Measurements from ENCODE around the gene KTN1. TPM values are rescaled to one million over a fixed set of nuclear protein-coding genes. Genes with fewer than 3 reads are reported as not detected.
A peak's percentile ranks its signal among the peaks of the same experiment; 100 is the strongest.

KTN1 gene
- total and polyA plus RNA-seq, 7 experiments from 2014 or later: 20.3 to 131 (median 90.7) TPM

- H3K27me3 ChIP-seq (ENCODE audit: control insufficient read depth in 2 of 2, insufficient read depth in 2 of 2, low read length in 2 of 2): no peaks in the 10 kb centered on the region
- Mint-ChIP-seq H3K27me3 (no peaks in the 10 kb centered on the region), H3K4me1 (peaks cover 18 to 54% (median 36%) of the 10 kb centered on the region in 7 donors), H3K4me3 (no peak overlapping the region), H3K36me3 (no peaks in the 10 kb centered on the region), H3K9me3 (no peaks in the 10 kb centered on the region), H3K27ac (no peak overlapping the region)
- no peaks in the 10 kb centered on the region for H3K9me3 ChIP-seq (ENCODE audit: control insufficient read depth in 2 of 3, low read length in 3 of 3)
- ChIA-PET CTCF (no interaction called here), POLR2A (no interaction called here)
- H3K36me3 ChIP-seq (ENCODE audit: control insufficient read depth in 2 of 3, insufficient read depth in 3 of 3, low read length in 3 of 3): peaks cover 0 to 4% (median 0%) of the 10 kb centered on the region in 3 experiments
- no peak for DNase-seq
- H3K27ac ChIP-seq (ENCODE audit: low read depth, low read length): no peak overlapping the region
- intact Hi-C loops (cut with micrococcal nuclease): loop anchor here (5.0 to 10.0 kb wide), 3 partner anchors 33 to 559 kb away; partner anchors contain the start of genes FBXO34 (in 1 of the 2), SOCS4 (in 1 of the 2) and WDHD1 (in 1 of the 2)
- H3K4me3 ChIP-seq (ENCODE audit: low read length): no peak overlapping the region
- no peak for ATAC-seq
- peaks cover 26 to 36% of the 10 kb centered on the region in 2 donors for H3K4me1 ChIP-seq (ENCODE audit: control insufficient read depth in 2 of 2, insufficient read depth in 2 of 2, low read length in 2 of 2)
These were observed 4.0 kb downstream of the KTN1 start for GRCh38 chr14:55583942-55584468.

GRCh38 chr14:55585854-55586253 is 5.8 kb downstream of the KTN1 start:
- ATAC-seq (no peak), DNase-seq (no peak)
- Histone ChIP-seq H3K27me3 (ENCODE audit: control insufficient read depth in 2 of 2, insufficient read depth in 2 of 2, low read length in 2 of 2) (no peaks in the 10 kb centered on the region), H3K27ac (ENCODE audit: low read depth, low read length) (no peak overlapping the region), H3K4me3 (ENCODE audit: low read length) (no peak overlapping the region), H3K9me3 (ENCODE audit: control insufficient read depth in 2 of 3, low read length in 3 of 3) (no peaks in the 10 kb centered on the region), H3K4me1 (ENCODE audit: control insufficient read depth in 2 of 2, insufficient read depth in 2 of 2, low read length in 2 of 2) (peaks cover 20 to 32% of the 10 kb centered on the region in 2 donors), H3K36me3 (ENCODE audit: control insufficient read depth in 2 of 3, insufficient read depth in 3 of 3, low read length in 3 of 3) (no peaks in the 10 kb centered on the region)
- Mint-ChIP-seq H3K4me3 (peak overlapping the region in 4 of 10 donors; percentile 0 to 45 (median 9)), H3K27me3 (no peaks in the 10 kb centered on the region), H3K9me3 (no peaks in the 10 kb centered on the region), H3K36me3 (no peaks in the 10 kb centered on the region), H3K4me1 (peaks cover 23 to 57% (median 36%) of the 10 kb centered on the region in 7 donors), H3K27ac (peak overlapping the region in 4 of 9 donors; percentile 2 to 42 (median 19))
- POLR2A ChIA-PET: interaction anchor here (0.8 kb wide), 1 partner anchor 534 kb away, joined by 3 read pairs; the partner anchor contains the start of gene MAPK1IP1L
- CTCF ChIA-PET: no interaction called here
- intact Hi-C loops (cut with micrococcal nuclease): loop anchor here (10.0 kb wide), 2 partner anchors 311 to 561 kb away; partner anchors contain the start of genes FBXO34 (in 1 of the 2), SOCS4 (in 1 of the 2) and WDHD1 (in 1 of the 2)

- H3K4me1 ChIP-seq (ENCODE audit: control insufficient read depth in 2 of 2, insufficient read depth in 2 of 2, low read length in 2 of 2): peaks cover 20 to 29% of the 10 kb centered on the region in 2 donors
- CTCF ChIA-PET: no interaction called here
- intact Hi-C loops (cut with micrococcal nuclease): loop anchor here (10.0 kb wide), 2 partner anchors 312 to 562 kb away; partner anchors contain the start of genes FBXO34 (in 1 of the 2), SOCS4 (in 1 of the 2) and WDHD1 (in 1 of the 2)
These were observed 6.4 kb downstream of the KTN1 start for GRCh38 chr14:55586411-55586810.

GRCh38 chr14:55587847-55588246 is 7.8 kb downstream of the KTN1 start:
- DNase-seq (no peak), ATAC-seq (no peak)
- POLR2A ChIA-PET: no interaction called here
- Mint-ChIP-seq H3K4me3 (peak overlapping the region in 1 of 10 donors; percentile 4), H3K9me3 (no peaks in the 10 kb centered on the region), H3K27ac (no peak overlapping the region), H3K27me3 (no peaks in the 10 kb centered on the region), H3K36me3 (peaks cover 0 to 4% (median 0%) of the 10 kb centered on the region in 5 donors), H3K4me1 (peaks cover 21 to 65% (median 42%) of the 10 kb centered on the region in 7 donors)
- CTCF ChIA-PET: no interaction called here
- no peaks in the 10 kb centered on the region for H3K9me3 ChIP-seq (ENCODE audit: control insufficient read depth in 2 of 3, low read length in 3 of 3)
- H3K27me3 ChIP-seq (ENCODE audit: control insufficient read depth in 2 of 2, insufficient read depth in 2 of 2, low read length in 2 of 2): no peaks in the 10 kb centered on the region
- intact Hi-C loops (cut with micrococcal nuclease): loop anchor here (10.0 kb wide), 2 partner anchors 313 to 563 kb away; partner anchors contain the start of genes FBXO34 (in 1 of the 2), SOCS4 (in 1 of the 2) and WDHD1 (in 1 of the 2)
- H3K4me1 ChIP-seq (ENCODE audit: control insufficient read depth in 2 of 2, insufficient read depth in 2 of 2, low read length in 2 of 2): peaks cover 13 to 21% of the 10 kb centered on the region in 2 donors
- no peak overlapping the region for H3K27ac ChIP-seq (ENCODE audit: low read depth, low read length)
- no peak overlapping the region for H3K4me3 ChIP-seq (ENCODE audit: low read length)
- H3K36me3 ChIP-seq (ENCODE audit: control insufficient read depth in 2 of 3, insufficient read depth in 3 of 3, low read length in 3 of 3): no peaks in the 10 kb centered on the region

More at GRCh38 chr14:55586411-55586810, 6.4 kb downstream of the KTN1 start:
- H3K4me3 ChIP-seq (ENCODE audit: low read length): no peak overlapping the region
- no peaks in the 10 kb centered on the region for H3K9me3 ChIP-seq (ENCODE audit: control insufficient read depth in 2 of 3, low read length in 3 of 3)
- H3K27me3 ChIP-seq (ENCODE audit: control insufficient read depth in 2 of 2, insufficient read depth in 2 of 2, low read length in 2 of 2): no peaks in the 10 kb centered on the region
- DNase-seq: no peak
- Mint-ChIP-seq H3K4me3 (peak overlapping the region in 3 of 10 donors; percentile 0 to 45 (median 6)), H3K4me1 (peaks cover 21 to 56% (median 34%) of the 10 kb centered on the region in 7 donors), H3K9me3 (no peaks in the 10 kb centered on the region), H3K27ac (peak overlapping the region in 3 of 9 donors; percentile 2 to 12 (median 10)), H3K36me3 (no peaks in the 10 kb centered on the region), H3K27me3 (no peaks in the 10 kb centered on the region)
- H3K36me3 ChIP-seq (ENCODE audit: control insufficient read depth in 2 of 3, insufficient read depth in 3 of 3, low read length in 3 of 3): no peaks in the 10 kb centered on the region
- ATAC-seq: no peak
- POLR2A ChIA-PET: interaction anchor here (0.7 to 0.8 kb wide), 2 partner anchors 12 to 535 kb away, joined by 3 read pairs; partner anchors contain the start of gene MAPK1IP1L
- H3K27ac ChIP-seq (ENCODE audit: low read depth, low read length): no peak overlapping the region

- H3K9me3 Mint-ChIP-seq: no peaks in the 10 kb centered on the region
- Histone ChIP-seq H3K27ac (ENCODE audit: low read depth, low read length) (no peak overlapping the region), H3K4me1 (ENCODE audit: control insufficient read depth in 2 of 2, insufficient read depth in 2 of 2, low read length in 2 of 2) (peaks cover 9 to 17% of the 10 kb centered on the region in 2 donors), H3K36me3 (ENCODE audit: control insufficient read depth in 2 of 3, insufficient read depth in 3 of 3, low read length in 3 of 3) (no peaks in the 10 kb centered on the region), H3K27me3 (ENCODE audit: control insufficient read depth in 2 of 2, insufficient read depth in 2 of 2, low read length in 2 of 2) (no peaks in the 10 kb centered on the region), H3K9me3 (ENCODE audit: control insufficient read depth in 2 of 3, low read length in 3 of 3) (no peaks in the 10 kb centered on the region), H3K4me3 (ENCODE audit: low read length) (no peak overlapping the region)
- H3K27ac Mint-ChIP-seq: peak overlapping the region in 4 of 9 donors; percentile 34 to 60 (median 44)
- ChIA-PET POLR2A (no interaction called here), CTCF (no interaction called here)
- DNase-seq (no peak), ATAC-seq (no peak)
- peaks cover 18 to 69% (median 46%) of the 10 kb centered on the region in 7 donors for H3K4me1 Mint-ChIP-seq
- H3K4me3 Mint-ChIP-seq: peak overlapping the region in 4 of 10 donors; percentile 2 to 43 (median 21)
- no peaks in the 10 kb centered on the region for H3K27me3 Mint-ChIP-seq
- intact Hi-C loops (cut with micrococcal nuclease): loop anchor here (10.0 kb wide), 2 partner anchors 313 to 563 kb away; partner anchors contain the start of genes FBXO34 (in 1 of the 2), SOCS4 (in 1 of the 2) and WDHD1 (in 1 of the 2)
- H3K36me3 Mint-ChIP-seq: peaks cover 0 to 4% (median 0%) of the 10 kb centered on the region in 5 donors
These were observed 8.3 kb downstream of the KTN1 start for GRCh38 chr14:55588259-55588699.

GRCh38 chr14:55589171-55589570 is 9.2 kb downstream of the KTN1 start:
- H3K9me3 ChIP-seq (ENCODE audit: control insufficient read depth in 2 of 3, low read length in 3 of 3): no peaks in the 10 kb centered on the region
- no peaks in the 10 kb centered on the region for H3K27me3 ChIP-seq (ENCODE audit: control insufficient read depth in 2 of 2, insufficient read depth in 2 of 2, low read length in 2 of 2)
- no peak overlapping the region for H3K27ac ChIP-seq (ENCODE audit: low read depth, low read length)
- ChIA-PET POLR2A (interaction anchor here (0.7 to 1.1 kb wide), 2 partner anchors 8 to 600 kb away, joined by 3 to 4 read pairs; no protein-coding TSS in a partner anchor), CTCF (no interaction called here)
- H3K9me3 Mint-ChIP-seq: no peaks in the 10 kb centered on the region
- H3K4me1 Mint-ChIP-seq: peaks cover 18 to 78% (median 54%) of the 10 kb centered on the region in 7 donors
- peak overlapping the region in 1 of 10 donors; percentile 8 for H3K4me3 Mint-ChIP-seq
- intact Hi-C loops (cut with micrococcal nuclease): loop anchor here (10.0 kb wide), 2 partner anchors 314 to 564 kb away; partner anchors contain the start of genes FBXO34 (in 1 of the 2), SOCS4 (in 1 of the 2) and WDHD1 (in 1 of the 2)
- H3K36me3 Mint-ChIP-seq: peaks cover 0 to 5% (median 0%) of the 10 kb centered on the region in 5 donors
- H3K4me3 ChIP-seq (ENCODE audit: low read length): no peak overlapping the region
- H3K27ac Mint-ChIP-seq: no peak overlapping the region
- ATAC-seq (no peak), DNase-seq (no peak)
- no peaks in the 10 kb centered on the region for H3K27me3 Mint-ChIP-seq
- H3K36me3 ChIP-seq (ENCODE audit: control insufficient read depth in 2 of 3, insufficient read depth in 3 of 3, low read length in 3 of 3): no peaks in the 10 kb centered on the region
- H3K4me1 ChIP-seq (ENCODE audit: control insufficient read depth in 2 of 2, insufficient read depth in 2 of 2, low read length in 2 of 2): peaks cover 9 to 11% of the 10 kb centered on the region in 2 donors

Data from naive thymus-derived CD4-positive, alpha-beta T cell (primary cell).